ENCODE data around the gene ERVFRD-1.

Gene ERVFRD-1

DNA sequence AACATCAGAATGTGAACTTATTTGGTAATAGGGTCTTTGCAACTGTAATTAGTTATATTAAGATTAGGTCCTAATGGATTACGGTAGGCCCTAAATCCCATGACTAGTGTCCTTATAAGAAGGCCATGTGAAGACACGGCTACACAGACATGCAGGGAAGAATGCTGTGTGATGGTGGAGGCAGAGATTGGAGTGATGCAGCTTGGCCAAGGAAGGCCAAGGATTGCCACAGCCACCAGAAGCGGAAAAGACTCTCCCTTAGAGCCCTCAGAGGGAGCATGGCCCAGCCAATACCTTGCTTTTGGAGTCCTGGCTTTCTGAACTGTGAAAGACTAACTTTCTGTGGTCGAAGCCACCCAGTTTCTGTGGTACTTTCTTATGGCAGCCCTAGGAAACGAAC lies 27.6 kb downstream of the ERVFRD-1 start:
- Histone ChIP-seq H3K9ac (ENCODE audit: low read depth, low read length) (no peak overlapping the region), H3K4me3 (ENCODE audit: low read length) (no peak overlapping the region), H3K4me2 (ENCODE audit: low read length) (peak overlapping the region; percentile 22), H3K4me1 (ENCODE audit: control insufficient read depth, insufficient read depth, low read length) (peaks cover 11% of the 10 kb centered on the region), H3K36me3 (ENCODE audit: insufficient read depth, low read length) (no peaks in the 10 kb centered on the region), H3K9me3 (replicated peaks; ENCODE audit: low read length) (no peaks in the 10 kb centered on the region), H3K27me3 (ENCODE audit: control insufficient read depth, insufficient read depth, low read length) (no peaks in the 10 kb centered on the region)

DNA sequence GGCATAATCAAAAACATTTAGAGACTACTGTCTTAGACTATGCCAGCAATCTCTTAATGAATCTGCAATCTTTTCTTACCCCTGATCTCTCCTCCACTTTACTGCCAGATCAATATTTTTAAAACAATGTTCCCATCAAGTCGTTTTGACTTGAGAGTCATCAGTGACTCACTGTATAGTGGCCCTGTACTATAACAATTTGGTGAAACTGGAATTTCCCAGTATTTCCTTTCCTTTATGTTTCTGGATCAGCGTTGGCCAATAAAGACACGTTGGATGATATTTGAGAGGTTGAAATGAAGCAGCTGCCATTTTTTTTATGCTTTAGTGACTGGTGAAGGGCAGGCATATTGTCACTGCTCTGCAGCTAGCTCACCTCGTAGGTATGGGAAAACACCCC lies 28.0 kb downstream of the ERVFRD-1 start:
- no peak overlapping the region for H3K9ac ChIP-seq (ENCODE audit: low read depth, low read length)
- H3K4me3 ChIP-seq (ENCODE audit: low read length): no peak overlapping the region
- no peaks in the 10 kb centered on the region for H3K36me3 ChIP-seq (ENCODE audit: insufficient read depth, low read length)
- H3K4me1 ChIP-seq (ENCODE audit: control insufficient read depth, insufficient read depth, low read length): peaks cover 11% of the 10 kb centered on the region
- no peaks in the 10 kb centered on the region for H3K27me3 ChIP-seq (ENCODE audit: control insufficient read depth, insufficient read depth, low read length)
- peak overlapping the region; percentile 22 for H3K4me2 ChIP-seq (ENCODE audit: low read length)
- no peaks in the 10 kb centered on the region for H3K9me3 ChIP-seq (replicated peaks; ENCODE audit: low read length)

DNA sequence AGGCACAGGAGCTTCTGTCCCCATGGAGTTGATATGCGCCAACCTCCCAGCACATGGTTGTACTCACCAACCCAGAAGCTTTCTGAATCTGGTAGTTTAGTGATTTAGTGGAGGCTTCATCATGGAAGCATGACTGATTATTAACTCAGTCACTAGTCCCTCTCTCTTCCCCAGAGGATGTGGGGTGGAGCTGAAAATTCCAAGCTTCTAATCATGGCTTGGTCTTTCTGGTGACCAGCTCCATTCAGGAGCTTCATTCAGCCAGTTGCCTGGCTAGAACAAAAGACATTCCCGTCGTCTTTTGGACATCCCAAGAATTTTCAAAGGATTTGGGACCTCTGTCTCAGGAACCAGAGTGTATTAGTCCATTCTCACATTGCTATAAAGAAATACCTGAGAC lies 31.2 kb downstream of the ERVFRD-1 start:
- H3K4me3 ChIP-seq (ENCODE audit: low read length): no peak overlapping the region
- no peak overlapping the region for H3K4me2 ChIP-seq (ENCODE audit: low read length)
- no peaks in the 10 kb centered on the region for H3K9me3 ChIP-seq (replicated peaks; ENCODE audit: low read length)
- no peaks in the 10 kb centered on the region for H3K36me3 ChIP-seq (ENCODE audit: insufficient read depth, low read length)
- no peak overlapping the region for H3K9ac ChIP-seq (ENCODE audit: low read depth, low read length)
- no peaks in the 10 kb centered on the region for H3K27me3 ChIP-seq (ENCODE audit: control insufficient read depth, insufficient read depth, low read length)
- H3K4me1 ChIP-seq (ENCODE audit: control insufficient read depth, insufficient read depth, low read length): peaks cover 11% of the 10 kb centered on the region

DNA sequence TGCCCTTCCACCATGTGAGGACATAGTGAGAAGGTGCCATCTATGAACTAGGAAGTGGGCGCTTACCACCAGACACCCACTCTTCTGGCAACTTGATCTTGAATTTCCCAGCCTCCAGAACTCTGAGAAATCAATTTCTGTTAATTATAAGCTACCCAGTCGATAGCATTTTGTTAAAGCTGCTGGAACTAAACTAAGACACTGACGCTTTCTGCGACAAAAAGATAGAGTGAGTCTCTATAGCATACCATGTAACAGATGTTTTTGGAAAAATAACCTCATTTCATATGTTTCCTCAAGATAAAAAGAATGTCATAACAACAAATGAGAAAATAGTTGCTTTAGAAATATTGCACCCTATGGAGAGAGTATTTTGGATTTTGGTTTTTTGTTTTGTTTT lies 33.3 kb downstream of the ERVFRD-1 start:
- Histone ChIP-seq H3K27me3 (ENCODE audit: control insufficient read depth, insufficient read depth, low read length) (no peaks in the 10 kb centered on the region), H3K4me1 (ENCODE audit: control insufficient read depth, insufficient read depth, low read length) (peaks cover 3% of the 10 kb centered on the region), H3K4me3 (ENCODE audit: low read length) (no peak overlapping the region), H3K9ac (ENCODE audit: low read depth, low read length) (no peak overlapping the region), H3K9me3 (replicated peaks; ENCODE audit: low read length) (no peaks in the 10 kb centered on the region), H3K36me3 (ENCODE audit: insufficient read depth, low read length) (no peaks in the 10 kb centered on the region), H3K4me2 (ENCODE audit: low read length) (no peak overlapping the region)

DNA sequence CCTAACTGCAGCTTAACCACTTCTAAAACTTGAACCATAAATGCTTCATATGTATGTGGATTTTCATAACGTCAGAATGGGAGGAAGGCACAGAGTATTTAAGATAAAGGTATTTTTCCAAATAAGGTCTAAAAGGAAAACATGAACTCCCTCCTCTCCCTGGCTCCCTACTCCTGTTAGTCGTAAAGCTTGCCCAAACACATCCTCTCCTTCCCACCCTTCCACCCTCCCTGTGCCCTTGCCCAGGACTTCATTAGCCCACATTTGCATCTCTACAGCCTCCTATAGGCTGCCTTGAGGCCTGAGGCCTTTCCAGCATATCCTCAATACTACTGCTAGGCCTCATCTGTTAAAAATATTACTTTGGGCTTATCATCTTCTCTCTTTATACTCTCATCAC lies 35.0 kb downstream of the ERVFRD-1 start:
- Histone ChIP-seq H3K4me2 (ENCODE audit: low read length) (no peak overlapping the region), H3K27me3 (ENCODE audit: control insufficient read depth, insufficient read depth, low read length) (no peaks in the 10 kb centered on the region), H3K9me3 (replicated peaks; ENCODE audit: low read length) (no peaks in the 10 kb centered on the region), H3K36me3 (ENCODE audit: insufficient read depth, low read length) (no peaks in the 10 kb centered on the region), H3K4me1 (ENCODE audit: control insufficient read depth, insufficient read depth, low read length) (no peaks in the 10 kb centered on the region), H3K4me3 (ENCODE audit: low read length) (no peak overlapping the region), H3K9ac (ENCODE audit: low read depth, low read length) (no peak overlapping the region)

DNA sequence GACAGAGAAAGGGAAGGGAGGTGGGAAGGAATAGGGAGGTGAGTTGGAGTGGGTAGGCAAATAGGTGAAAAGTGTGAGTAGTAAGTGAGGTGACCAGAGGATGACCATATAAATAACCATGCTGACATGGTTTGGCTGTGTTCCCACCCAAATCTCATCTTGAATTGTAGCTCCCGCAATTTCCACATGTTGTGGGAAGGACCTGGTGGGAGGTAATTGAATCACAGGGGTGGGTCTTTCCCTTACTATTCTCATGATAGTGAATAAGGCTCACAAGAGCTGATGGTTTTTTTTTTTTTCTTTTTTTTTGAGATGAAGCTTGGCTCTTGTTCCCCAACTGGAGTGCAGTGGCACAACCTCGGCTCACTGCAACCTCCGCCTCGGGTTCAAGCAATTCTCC lies 39.4 kb downstream of the ERVFRD-1 start:
- Histone ChIP-seq H3K36me3 (ENCODE audit: insufficient read depth, low read length) (no peaks in the 10 kb centered on the region), H3K4me3 (ENCODE audit: low read length) (no peak overlapping the region), H3K9me3 (replicated peaks; ENCODE audit: low read length) (no peaks in the 10 kb centered on the region), H3K4me1 (ENCODE audit: control insufficient read depth, insufficient read depth, low read length) (no peaks in the 10 kb centered on the region), H3K9ac (ENCODE audit: low read depth, low read length) (no peak overlapping the region), H3K27me3 (ENCODE audit: control insufficient read depth, insufficient read depth, low read length) (peaks cover 2% of the 10 kb centered on the region), H3K4me2 (ENCODE audit: low read length) (no peak overlapping the region)

DNA sequence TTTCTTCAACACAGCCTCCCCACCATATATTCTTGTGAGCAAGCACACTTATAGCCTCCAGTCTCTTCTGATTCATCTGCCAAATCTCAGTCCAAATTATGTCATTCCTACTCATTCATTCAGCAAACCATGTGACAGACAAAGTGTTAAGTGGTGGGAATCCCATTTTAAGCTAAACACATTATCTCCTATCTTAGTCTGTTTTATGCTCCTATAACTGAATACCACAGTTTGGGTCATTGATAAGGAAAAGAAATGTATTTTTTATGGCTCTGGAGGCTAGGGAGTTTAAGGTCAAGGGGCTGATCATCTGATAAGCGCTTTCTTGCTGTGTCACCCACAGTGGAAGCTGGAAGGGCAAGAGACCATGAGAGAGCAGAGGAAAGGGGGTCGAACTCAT lies 41.8 kb downstream of the ERVFRD-1 start:
- no peaks in the 10 kb centered on the region for H3K36me3 ChIP-seq (ENCODE audit: insufficient read depth, low read length)
- peaks cover 5% of the 10 kb centered on the region for H3K27me3 ChIP-seq (ENCODE audit: control insufficient read depth, insufficient read depth, low read length)
- no peak overlapping the region for H3K4me2 ChIP-seq (ENCODE audit: low read length)
- no peak overlapping the region for H3K9ac ChIP-seq (ENCODE audit: low read depth, low read length)
- no peak overlapping the region for H3K4me3 ChIP-seq (ENCODE audit: low read length)
- no peaks in the 10 kb centered on the region for H3K9me3 ChIP-seq (replicated peaks; ENCODE audit: low read length)
- H3K4me1 ChIP-seq (ENCODE audit: control insufficient read depth, insufficient read depth, low read length): no peaks in the 10 kb centered on the region

DNA sequence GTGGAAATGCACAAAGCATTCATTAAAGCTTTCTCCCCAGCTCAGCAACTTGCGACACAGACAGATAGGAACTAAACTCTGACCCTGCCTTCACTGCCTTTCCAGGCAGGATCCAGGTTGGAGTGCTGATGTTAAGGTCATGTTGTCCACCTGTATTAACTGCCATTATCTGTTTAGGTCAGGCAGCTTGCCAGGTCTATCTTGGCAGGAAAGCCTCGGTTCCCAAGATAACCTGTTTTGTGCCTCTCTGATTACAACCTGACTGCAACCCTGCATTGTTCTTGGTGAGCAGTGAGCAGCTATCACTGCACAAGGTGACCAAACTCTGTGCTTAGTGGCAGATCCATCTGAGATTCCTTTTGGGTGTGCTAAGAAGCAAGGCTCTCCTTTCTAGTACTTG lies 44.2 kb downstream of the ERVFRD-1 start:
- H3K9me3 ChIP-seq (replicated peaks; ENCODE audit: low read length): no peaks in the 10 kb centered on the region
- no peak overlapping the region for H3K4me2 ChIP-seq (ENCODE audit: low read length)
- H3K4me1 ChIP-seq (ENCODE audit: control insufficient read depth, insufficient read depth, low read length): no peaks in the 10 kb centered on the region
- peaks cover 11% of the 10 kb centered on the region for H3K27me3 ChIP-seq (ENCODE audit: control insufficient read depth, insufficient read depth, low read length)
- no peak overlapping the region for H3K4me3 ChIP-seq (ENCODE audit: low read length)
- no peak overlapping the region for H3K9ac ChIP-seq (ENCODE audit: low read depth, low read length)
- H3K36me3 ChIP-seq (ENCODE audit: insufficient read depth, low read length): no peaks in the 10 kb centered on the region

DNA sequence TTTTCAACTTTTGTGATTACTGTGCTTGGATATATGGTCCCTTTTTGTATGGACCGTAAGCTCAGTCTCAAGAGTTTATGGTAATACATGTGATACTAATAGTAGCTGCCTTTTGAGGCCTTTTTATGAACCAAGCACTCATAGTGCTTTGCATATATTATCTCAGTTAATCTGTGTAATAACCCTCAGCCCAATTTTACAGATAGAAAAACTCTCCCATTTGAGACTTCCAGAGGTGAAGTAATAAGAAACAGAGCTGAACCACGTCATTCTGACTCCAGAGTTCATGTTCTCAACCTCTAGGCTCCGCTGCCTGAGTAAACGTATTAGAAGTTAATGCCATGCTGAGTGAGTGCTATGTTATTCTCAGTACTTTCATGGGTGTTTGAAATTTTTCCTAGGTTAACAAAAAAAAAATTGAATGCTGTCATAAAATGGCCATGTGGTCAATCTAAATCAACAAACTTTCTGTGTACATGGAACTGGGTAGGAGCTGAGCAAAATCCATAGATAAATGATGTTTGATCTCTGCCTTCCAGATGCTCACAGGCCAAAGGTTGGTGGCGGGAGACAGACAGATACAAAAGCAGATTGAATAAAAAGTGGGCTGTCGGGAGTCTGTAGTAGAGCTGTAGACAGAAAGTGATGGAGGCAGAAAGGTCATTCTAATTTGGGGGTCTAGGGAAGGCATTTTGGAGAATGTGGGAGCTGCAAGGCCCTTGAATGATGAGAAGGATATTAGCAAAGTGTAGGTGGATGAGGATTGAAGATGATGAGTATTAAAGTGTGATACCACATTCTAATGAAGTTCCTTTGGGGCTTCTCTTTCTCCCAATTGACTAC lies 44.8 kb downstream of the ERVFRD-1 start:
- no peak overlapping the region for H3K4me3 ChIP-seq (ENCODE audit: low read length)
- H3K9me3 ChIP-seq (replicated peaks; ENCODE audit: low read length): no peaks in the 10 kb centered on the region
- H3K4me2 ChIP-seq (ENCODE audit: low read length): no peak overlapping the region
- no peak overlapping the region for H3K9ac ChIP-seq (ENCODE audit: low read depth, low read length)
- no peaks in the 10 kb centered on the region for H3K36me3 ChIP-seq (ENCODE audit: insufficient read depth, low read length)
- peaks cover 11% of the 10 kb centered on the region for H3K27me3 ChIP-seq (ENCODE audit: control insufficient read depth, insufficient read depth, low read length)
- H3K4me1 ChIP-seq (ENCODE audit: control insufficient read depth, insufficient read depth, low read length): no peaks in the 10 kb centered on the region

DNA sequence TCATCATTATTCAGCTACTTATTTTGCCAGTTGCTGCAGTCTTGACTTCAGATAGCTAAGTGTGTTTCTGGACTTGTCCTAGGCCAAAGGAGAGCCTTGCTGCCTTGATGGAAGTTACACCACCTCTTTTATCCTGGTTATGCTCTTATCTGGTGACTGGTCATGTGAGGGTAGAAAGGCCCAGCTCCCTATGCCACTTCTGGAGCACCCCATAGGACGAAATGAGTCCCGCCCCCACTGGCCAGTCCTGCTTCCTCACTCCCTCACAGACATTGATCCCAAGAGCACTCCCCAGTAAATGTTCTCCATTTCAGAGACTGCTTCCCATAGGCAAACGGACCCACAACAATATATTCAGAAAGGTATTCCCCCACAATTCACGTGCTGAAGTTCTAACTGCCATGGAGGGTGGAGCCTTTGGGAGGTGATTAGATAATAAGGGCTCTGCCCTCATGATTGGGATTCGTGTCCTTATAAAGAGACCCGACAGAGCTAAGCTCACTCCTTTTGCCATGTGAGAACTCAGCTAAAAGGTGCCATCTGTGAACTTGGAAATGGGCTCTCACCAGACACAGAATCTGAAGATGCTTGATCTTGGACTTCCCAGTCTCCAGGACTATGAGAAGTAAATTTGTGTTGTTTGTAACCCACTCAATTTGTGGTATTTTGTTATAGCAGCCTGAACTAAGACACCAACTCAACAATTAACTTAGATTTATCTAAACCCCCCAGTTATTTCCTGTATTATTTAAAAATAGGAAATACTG lies 45.9 kb downstream of the ERVFRD-1 start:
- no peaks in the 10 kb centered on the region for H3K36me3 ChIP-seq (ENCODE audit: insufficient read depth, low read length)
- no peak overlapping the region for H3K4me2 ChIP-seq (ENCODE audit: low read length)
- H3K9me3 ChIP-seq (replicated peaks; ENCODE audit: low read length): no peaks in the 10 kb centered on the region
- H3K4me1 ChIP-seq (ENCODE audit: control insufficient read depth, insufficient read depth, low read length): no peaks in the 10 kb centered on the region
- peaks cover 11% of the 10 kb centered on the region for H3K27me3 ChIP-seq (ENCODE audit: control insufficient read depth, insufficient read depth, low read length)
- no peak overlapping the region for H3K4me3 ChIP-seq (ENCODE audit: low read length)
- H3K9ac ChIP-seq (ENCODE audit: low read depth, low read length): no peak overlapping the region

DNA sequence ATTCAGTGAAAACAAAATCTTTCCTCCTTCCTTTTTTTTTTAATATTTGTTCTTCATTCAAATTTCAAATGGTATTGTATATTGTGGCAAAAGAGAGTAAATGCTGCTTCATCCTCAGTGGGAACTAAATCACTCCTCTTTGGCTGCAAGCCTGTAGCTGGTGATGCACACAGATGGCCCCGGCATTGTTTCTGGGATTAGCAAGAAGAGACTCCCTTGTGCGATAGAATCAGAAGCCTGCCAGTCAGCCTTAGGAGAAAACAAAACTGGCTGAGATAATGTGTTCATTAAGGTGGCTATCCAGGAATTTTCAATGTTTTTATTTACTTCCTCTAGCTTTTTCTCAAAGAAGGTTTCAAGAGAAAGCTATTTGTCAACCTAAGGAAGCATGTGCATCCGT lies 46.7 kb downstream of the ERVFRD-1 start:
- Histone ChIP-seq H3K4me1 (ENCODE audit: control insufficient read depth, insufficient read depth, low read length) (no peaks in the 10 kb centered on the region), H3K9me3 (replicated peaks; ENCODE audit: low read length) (no peaks in the 10 kb centered on the region), H3K9ac (ENCODE audit: low read depth, low read length) (no peak overlapping the region), H3K4me2 (ENCODE audit: low read length) (no peak overlapping the region), H3K4me3 (ENCODE audit: low read length) (no peak overlapping the region), H3K36me3 (ENCODE audit: insufficient read depth, low read length) (no peaks in the 10 kb centered on the region), H3K27me3 (ENCODE audit: control insufficient read depth, insufficient read depth, low read length) (peaks cover 11% of the 10 kb centered on the region)

DNA sequence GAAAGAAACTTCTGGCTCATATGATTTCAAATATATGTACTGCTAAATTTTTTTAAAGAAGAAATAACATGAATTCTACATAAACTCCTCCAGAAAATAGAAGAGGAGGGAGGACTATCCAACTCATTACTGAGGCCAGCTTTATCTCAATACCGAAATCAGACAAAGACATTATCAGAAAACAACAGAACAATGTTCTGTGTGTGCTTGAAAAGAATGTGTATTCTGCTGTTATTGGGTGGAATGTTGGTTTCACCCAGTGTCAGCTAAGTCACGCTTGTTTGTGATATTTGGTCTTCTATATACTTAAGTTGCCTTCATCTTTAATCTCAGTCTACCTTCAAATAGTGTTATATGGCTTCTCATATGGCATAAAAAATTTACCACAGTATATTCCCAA lies 48.8 kb downstream of the ERVFRD-1 start:
- H3K36me3 ChIP-seq (ENCODE audit: insufficient read depth, low read length): no peaks in the 10 kb centered on the region
- no peaks in the 10 kb centered on the region for H3K4me1 ChIP-seq (ENCODE audit: control insufficient read depth, insufficient read depth, low read length)
- H3K9me3 ChIP-seq (replicated peaks; ENCODE audit: low read length): no peaks in the 10 kb centered on the region
- no peak overlapping the region for H3K4me3 ChIP-seq (ENCODE audit: low read length)
- no peak overlapping the region for H3K4me2 ChIP-seq (ENCODE audit: low read length)
- peaks cover 11% of the 10 kb centered on the region for H3K27me3 ChIP-seq (ENCODE audit: control insufficient read depth, insufficient read depth, low read length)
- H3K9ac ChIP-seq (ENCODE audit: low read depth, low read length): no peak overlapping the region
